Nephron (organoid): ENCODE results near the gene LHFPL5.

ENCODE experiments used
- H3K27ac Mint-ChIP-seq, 3 experiments: 2 replicates each; pipeline ENCODE4 v1.8.0; 2020; ENCODE audit warnings: mixed read lengths in 3 of 3, mild to moderate bottlenecking in 2 of 3, moderate library complexity in 1 of 3
- H3K27me3 Mint-ChIP-seq: 2 replicates; pipeline ENCODE4 v1.8.0; 2021; ENCODE audit warnings: low read depth, mild to moderate bottlenecking, moderate library complexity, mixed read lengths
- H3K36me3 Mint-ChIP-seq: 2 replicates; pipeline ENCODE4 v1.8.0; 2020; ENCODE audit warnings: low read depth, mixed read lengths
- H3K4me1 Mint-ChIP-seq: 2 replicates; pipeline ENCODE4 v1.8.0; 2020; ENCODE audit warnings: mixed read lengths
- H3K4me3 Mint-ChIP-seq, 3 experiments: 2 replicates each; pipeline ENCODE4 v1.8.0; 2020; ENCODE audit warnings: mild to moderate bottlenecking in 3 of 3, mixed read lengths in 3 of 3, moderate library complexity in 2 of 3
- H3K9me3 Mint-ChIP-seq: 2 replicates; pipeline ENCODE4 v1.8.0; 2020; ENCODE audit warnings: mixed read lengths
- TF ChIP-seq, protein P1 (sequence below), 3 experiments: fragments of 200-600 bp; sonication (generic); IDR thresholded peaks; one replicate each; pipeline ENCODE4 v1.5.0; 2021; ENCODE audit warnings: antibody characterized with exemption in 3 of 3; ENCODE audit not compliant: unreplicated experiment in 3 of 3

LHFPL5 gene

DNA sequence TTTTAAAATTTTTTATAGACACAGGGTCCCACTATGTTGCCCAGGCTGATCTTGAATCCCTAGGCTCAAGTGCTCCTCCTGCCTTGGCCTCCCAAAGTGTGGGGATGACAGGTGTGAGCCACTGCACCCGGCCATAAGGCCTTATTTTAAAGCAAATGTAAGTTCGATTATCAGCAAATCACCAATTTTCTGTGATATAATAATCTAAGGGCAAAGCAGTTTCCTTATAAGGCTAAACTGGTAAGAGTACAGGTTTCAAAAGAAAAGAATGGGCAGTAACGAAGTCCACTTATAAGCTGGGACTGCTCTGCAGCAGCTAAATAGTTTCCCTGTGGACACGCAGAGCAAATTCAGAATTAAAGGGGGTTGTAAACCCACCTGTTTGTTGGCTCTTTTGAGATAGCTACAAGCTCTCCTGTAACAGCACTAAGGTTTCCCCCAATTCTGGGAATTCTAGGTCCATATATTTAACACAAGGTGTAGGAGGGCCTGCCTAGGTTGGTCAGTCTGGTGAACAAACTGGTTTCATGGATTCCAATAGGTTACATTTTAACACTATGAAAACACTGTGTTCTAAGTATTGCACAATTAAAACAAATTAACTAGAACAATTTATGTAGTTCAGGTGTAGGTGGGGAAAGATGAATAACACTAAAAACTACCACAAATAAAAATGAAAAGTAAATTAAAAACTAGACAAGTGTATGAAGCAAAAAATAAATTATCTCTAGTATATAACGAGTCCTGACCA lies 26.3 kb downstream of the LHFPL5 start:
- no peak overlapping the region for H3K4me3 Mint-ChIP-seq
- peaks cover 2% of the 10 kb centered on the region for H3K9me3 Mint-ChIP-seq
- H3K27ac Mint-ChIP-seq: peak overlapping the region in 1 of 3 experiments; percentile 43
- no peaks in the 10 kb centered on the region for H3K4me1 Mint-ChIP-seq
- TF ChIP-seq, protein P1, sequence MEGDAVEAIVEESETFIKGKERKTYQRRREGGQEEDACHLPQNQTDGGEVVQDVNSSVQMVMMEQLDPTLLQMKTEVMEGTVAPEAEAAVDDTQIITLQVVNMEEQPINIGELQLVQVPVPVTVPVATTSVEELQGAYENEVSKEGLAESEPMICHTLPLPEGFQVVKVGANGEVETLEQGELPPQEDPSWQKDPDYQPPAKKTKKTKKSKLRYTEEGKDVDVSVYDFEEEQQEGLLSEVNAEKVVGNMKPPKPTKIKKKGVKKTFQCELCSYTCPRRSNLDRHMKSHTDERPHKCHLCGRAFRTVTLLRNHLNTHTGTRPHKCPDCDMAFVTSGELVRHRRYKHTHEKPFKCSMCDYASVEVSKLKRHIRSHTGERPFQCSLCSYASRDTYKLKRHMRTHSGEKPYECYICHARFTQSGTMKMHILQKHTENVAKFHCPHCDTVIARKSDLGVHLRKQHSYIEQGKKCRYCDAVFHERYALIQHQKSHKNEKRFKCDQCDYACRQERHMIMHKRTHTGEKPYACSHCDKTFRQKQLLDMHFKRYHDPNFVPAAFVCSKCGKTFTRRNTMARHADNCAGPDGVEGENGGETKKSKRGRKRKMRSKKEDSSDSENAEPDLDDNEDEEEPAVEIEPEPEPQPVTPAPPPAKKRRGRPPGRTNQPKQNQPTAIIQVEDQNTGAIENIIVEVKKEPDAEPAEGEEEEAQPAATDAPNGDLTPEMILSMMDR (IDR thresholded peaks at IDR 0.05; ENCODE audit: unreplicated experiment in 3 of 3): no peak
- H3K27me3 Mint-ChIP-seq: no peaks in the 10 kb centered on the region
- H3K36me3 Mint-ChIP-seq: peaks cover 31% of the 10 kb centered on the region

DNA sequence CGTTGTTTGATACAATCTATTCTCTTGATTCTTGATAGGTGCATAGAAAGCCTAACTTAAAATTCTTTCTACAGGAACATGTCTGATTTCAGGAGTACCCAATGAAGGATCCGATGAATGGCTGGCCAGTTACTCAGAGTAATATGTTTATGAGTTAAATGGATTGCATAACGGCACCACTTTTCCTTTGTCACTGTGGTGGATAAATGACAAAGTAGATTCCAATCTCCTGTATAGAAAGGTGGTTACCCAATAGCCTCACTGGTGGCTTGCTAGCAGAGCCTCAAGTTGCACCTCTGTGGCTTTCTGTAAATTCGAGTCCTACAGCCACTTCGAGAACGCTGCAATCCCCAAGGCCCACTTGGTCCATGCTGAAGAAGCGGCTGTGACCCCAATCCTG lies 28.4 kb downstream of the LHFPL5 start:
- no peak overlapping the region for H3K4me3 Mint-ChIP-seq
- H3K36me3 Mint-ChIP-seq: peaks cover 44% of the 10 kb centered on the region
- H3K27me3 Mint-ChIP-seq: no peaks in the 10 kb centered on the region
- TF ChIP-seq, protein P1 (IDR thresholded peaks at IDR 0.05; ENCODE audit: unreplicated experiment in 3 of 3): no peak
- no peaks in the 10 kb centered on the region for H3K4me1 Mint-ChIP-seq
- H3K27ac Mint-ChIP-seq: no peak overlapping the region
- no peaks in the 10 kb centered on the region for H3K9me3 Mint-ChIP-seq

DNA sequence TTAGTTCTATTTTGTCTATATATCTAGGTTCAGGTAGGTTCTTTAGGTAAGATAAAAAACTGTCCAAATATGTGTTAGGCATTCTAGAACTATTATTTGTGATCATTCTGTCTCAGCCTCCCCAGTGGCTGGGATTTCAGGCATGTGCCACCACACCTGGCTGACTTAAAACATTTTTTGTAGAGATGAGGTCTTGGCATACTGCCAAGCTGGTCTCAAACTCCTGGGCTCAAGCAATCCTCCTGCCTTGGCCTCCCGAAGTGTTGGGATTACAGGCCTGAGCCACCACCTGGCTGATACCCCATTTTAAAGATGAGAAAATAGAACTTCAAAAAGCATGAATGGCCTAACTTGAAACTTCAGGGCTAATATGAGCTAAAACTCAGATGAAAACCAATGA lies 33.9 kb downstream of the LHFPL5 start:
- no peaks in the 10 kb centered on the region for H3K4me1 Mint-ChIP-seq

GRCh38 chr6:35842381-35842780 lies 37.2 kb downstream of the LHFPL5 start:
- no peak overlapping the region for H3K27ac Mint-ChIP-seq
- no peaks in the 10 kb centered on the region for H3K27me3 Mint-ChIP-seq
- no peaks in the 10 kb centered on the region for H3K4me1 Mint-ChIP-seq
- H3K36me3 Mint-ChIP-seq: peaks cover 65% of the 10 kb centered on the region
- no peak overlapping the region for H3K4me3 Mint-ChIP-seq
- H3K9me3 Mint-ChIP-seq: no peaks in the 10 kb centered on the region
- TF ChIP-seq, protein P1 (IDR thresholded peaks at IDR 0.05; ENCODE audit: unreplicated experiment in 3 of 3): no peak

More for the DNA sequence above, 33.9 kb downstream of the LHFPL5 start:
- Mint-ChIP-seq H3K27ac (no peak overlapping the region), H3K4me3 (no peak overlapping the region), H3K27me3 (no peaks in the 10 kb centered on the region), H3K36me3 (peaks cover 66% of the 10 kb centered on the region), H3K9me3 (no peaks in the 10 kb centered on the region)
- TF ChIP-seq, protein P1 (IDR thresholded peaks at IDR 0.05; ENCODE audit: unreplicated experiment in 3 of 3): no peak

DNA sequence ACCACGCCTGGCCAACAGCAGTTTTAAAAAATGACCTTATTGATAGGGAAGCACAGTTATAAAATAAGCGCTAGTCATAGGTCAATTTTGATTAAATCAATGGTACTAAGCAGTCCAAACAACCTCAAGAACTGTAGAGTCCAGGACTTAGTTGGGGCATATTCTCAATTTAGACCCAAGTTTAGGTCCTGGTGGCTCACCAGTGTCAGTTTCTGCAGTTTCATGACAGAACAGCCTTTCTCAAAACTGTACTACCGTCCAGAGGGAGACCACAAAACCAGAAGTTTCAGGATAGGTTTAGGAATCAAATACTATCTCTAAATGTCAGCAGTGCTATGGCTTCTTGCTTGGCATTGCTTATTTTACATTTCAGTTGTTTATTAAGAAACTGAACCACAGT lies 39.1 kb downstream of the LHFPL5 start:
- Mint-ChIP-seq H3K4me1 (no peaks in the 10 kb centered on the region), H3K27me3 (no peaks in the 10 kb centered on the region), H3K9me3 (peaks cover 8% of the 10 kb centered on the region), H3K36me3 (peaks cover 76% of the 10 kb centered on the region), H3K4me3 (no peak overlapping the region), H3K27ac (no peak overlapping the region)
- TF ChIP-seq, protein P1 (IDR thresholded peaks at IDR 0.05; ENCODE audit: unreplicated experiment in 3 of 3): no peak

GRCh38 chr6:35850208-35850607 lies 45.1 kb downstream of the LHFPL5 start:
- H3K4me1 Mint-ChIP-seq: no peaks in the 10 kb centered on the region
- no peak overlapping the region for H3K4me3 Mint-ChIP-seq
- H3K27me3 Mint-ChIP-seq: no peaks in the 10 kb centered on the region
- TF ChIP-seq, protein P1 (IDR thresholded peaks at IDR 0.05; ENCODE audit: unreplicated experiment in 3 of 3): no peak
- peaks cover 92% of the 10 kb centered on the region for H3K36me3 Mint-ChIP-seq
- H3K27ac Mint-ChIP-seq: no peak overlapping the region
- peaks cover 8% of the 10 kb centered on the region for H3K9me3 Mint-ChIP-seq
